C4-2B (cell line): ENCODE results near the gene GOLGB1.

Experiments used
- CTCF ChIP-seq: fragments of 450-650 bp; conservative IDR thresholded peaks from 2 replicates; pipeline ENCODE4 v1.5.1; 2017; ENCODE audit warnings: mild to moderate bottlenecking
- ZFX ChIP-seq: fragments of 450-650 bp; IDR thresholded peaks from 2 replicates; pipeline ENCODE4 v1.6.1; 2017

DNA sequence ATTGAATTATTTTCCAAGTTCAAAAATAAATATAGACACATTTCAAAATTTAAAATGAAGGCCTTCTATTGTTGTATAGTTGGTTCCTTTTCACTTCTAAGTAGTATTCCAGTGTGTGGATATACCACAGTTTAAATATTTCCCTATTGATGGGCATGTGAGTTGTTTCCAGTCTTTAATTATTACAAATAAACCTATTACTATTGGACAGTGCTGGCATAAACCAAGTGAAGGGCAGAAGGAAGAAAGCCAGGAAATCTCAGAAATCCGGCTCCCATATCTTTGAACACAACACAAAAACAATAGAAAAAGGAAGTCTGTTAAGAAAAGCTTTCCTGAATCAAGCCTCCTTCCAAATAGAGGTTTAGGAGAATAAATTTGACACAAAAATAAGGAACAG, 26.1 kb downstream of the GOLGB1 start:
- no peak for TF ChIP-seq CTCF
- no peak for TF ChIP-seq ZFX
